ENCODE results near the gene BEST1. TPM values are rescaled to one million over a fixed set of nuclear protein-coding genes. Genes with fewer than 3 reads are reported as not detected.
"Not testable (repeated sequence)": the region's sequence is repeated elsewhere in the genome, so short reads cannot be mapped to it uniquely, and the experiment has no call there.

The BEST1 gene
- total and polyA plus RNA-seq, 2 experiments from 2014 or later: 3.9 to 5.1 TPM

DNA sequence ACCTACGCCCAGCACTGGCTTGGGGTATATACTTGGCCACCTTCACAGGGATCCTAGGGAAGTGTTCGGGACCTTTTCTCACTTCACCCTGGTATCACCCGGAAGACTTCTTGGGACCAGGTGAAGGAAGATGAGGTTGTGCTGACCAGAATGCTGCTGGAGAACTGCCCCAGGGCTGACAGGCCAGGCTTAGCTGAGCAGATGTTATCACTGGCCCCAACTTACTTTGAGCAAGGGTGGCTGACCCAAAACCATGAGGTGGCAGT, 12.8 kb downstream of the BEST1 start:
- peaks cover 29% of the 10 kb centered on the region for H3K36me3 ChIP-seq (ENCODE audit: low read depth)
- in situ Hi-C loops (cut with MboI): no loop called here
- 92 to 97% methylated on average over 3 of the region's 3 CpGs for WGBS, 2 experiments (ENCODE audit: low coverage in 1 of 2, low lambda C conversion rate in 2 of 2, missing lambda C conversion rate in 2 of 2)
- TF ChIP-seq EZH2 (IDR thresholded peaks at IDR 0.05; ENCODE audit: insufficient read depth, poor library complexity, severe bottlenecking) (no peak), EZH2phosphoT487 (IDR thresholded peaks at IDR 0.05; ENCODE audit: insufficient read depth, low read depth) (no peak)
- no peaks in the 10 kb centered on the region for H3K9me3 ChIP-seq (ENCODE audit: low read depth)
- no peak overlapping the region for H2AFZ ChIP-seq
- peaks cover 33% of the 10 kb centered on the region for H3K79me2 ChIP-seq (ENCODE audit: insufficient read depth)
- H3K9ac ChIP-seq: no peak overlapping the region
- no peaks in the 10 kb centered on the region for H3K27me3 ChIP-seq (replicated peaks; ENCODE audit: insufficient read depth)
- no peaks in the 10 kb centered on the region for H3K9me2 ChIP-seq (ENCODE audit: insufficient read depth)
- H4K20me1 ChIP-seq (ENCODE audit: insufficient read depth): peaks cover 16% of the 10 kb centered on the region
- no peak for DNase-seq
- H3K4me2 ChIP-seq (ENCODE audit: unreplicated experiment): no peak overlapping the region
- peak overlapping the region; percentile 55 for H3K27ac ChIP-seq
- H3K4me3 ChIP-seq: no peak overlapping the region
- H3K4me1 ChIP-seq (ENCODE audit: insufficient read depth): peaks cover 28% of the 10 kb centered on the region
- peaks cover 63% of the 10 kb centered on the region for H3F3A ChIP-seq (ENCODE audit: insufficient read depth)

DNA sequence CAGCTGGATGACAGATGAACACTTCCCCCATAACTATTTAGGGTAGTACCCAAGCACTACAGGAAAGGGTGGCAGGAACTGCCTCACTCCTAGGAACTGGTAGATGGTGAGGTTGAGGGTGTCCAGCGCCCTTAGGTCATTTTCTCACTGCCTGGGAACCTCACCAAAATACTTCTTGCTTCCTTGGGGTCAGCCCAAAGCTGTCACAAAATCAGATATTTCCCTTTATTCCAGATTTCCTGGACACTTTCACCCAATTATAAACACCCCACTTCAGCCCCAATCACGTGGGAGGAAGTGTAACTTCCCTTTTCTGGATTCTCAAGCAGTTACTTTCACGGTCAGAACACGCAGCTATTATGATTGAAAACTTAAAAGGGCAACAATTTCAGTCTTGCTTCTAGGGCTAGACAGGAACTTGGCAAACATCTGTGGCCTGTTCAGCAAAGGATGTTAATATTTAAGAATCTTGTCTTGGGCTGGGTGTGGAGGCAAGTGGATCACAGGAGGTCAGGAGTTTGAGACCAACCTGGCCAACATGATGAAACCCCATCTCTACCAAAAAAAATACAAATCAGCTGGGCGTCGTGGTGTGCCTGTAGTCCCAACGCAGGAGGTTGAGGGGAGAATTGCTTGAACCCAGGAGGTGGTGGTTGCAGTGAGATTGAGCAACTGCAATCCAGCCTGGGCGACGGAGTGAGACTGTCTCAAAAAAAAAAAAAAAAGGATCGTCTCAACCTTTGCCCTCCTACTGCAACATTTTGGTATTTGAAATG, 13.3 kb downstream of the BEST1 start:
- peak; percentile 61 for DNase-seq
- Histone ChIP-seq H3F3A (ENCODE audit: insufficient read depth) (peaks cover 67% of the 10 kb centered on the region), H3K9me3 (ENCODE audit: low read depth) (no peaks in the 10 kb centered on the region), H3K9me2 (ENCODE audit: insufficient read depth) (no peaks in the 10 kb centered on the region), H3K4me3 (peak overlapping the region; percentile 98), H2AFZ (no peak overlapping the region), H3K27me3 (replicated peaks; ENCODE audit: insufficient read depth) (no peaks in the 10 kb centered on the region), H3K4me2 (ENCODE audit: unreplicated experiment) (peak overlapping the region; percentile 96), H4K20me1 (ENCODE audit: insufficient read depth) (peaks cover 16% of the 10 kb centered on the region), H3K27ac (peak overlapping the region; percentile 55), H3K79me2 (ENCODE audit: insufficient read depth) (peaks cover 39% of the 10 kb centered on the region), H3K9ac (peak overlapping the region; percentile 97; the same call in 1 of the 2 replicates), H3K4me1 (ENCODE audit: insufficient read depth) (peaks cover 28% of the 10 kb centered on the region), H3K36me3 (ENCODE audit: low read depth) (peaks cover 29% of the 10 kb centered on the region)
- TF ChIP-seq EZH2 (IDR thresholded peaks at IDR 0.05; ENCODE audit: insufficient read depth, poor library complexity, severe bottlenecking) (no peak), EZH2phosphoT487 (IDR thresholded peaks at IDR 0.05; ENCODE audit: insufficient read depth, low read depth) (no peak)
- WGBS, 2 experiments (ENCODE audit: low coverage in 1 of 2, low lambda C conversion rate in 2 of 2, missing lambda C conversion rate in 2 of 2): 34 to 37% methylated on average over 10 of the region's 10 CpGs
- in situ Hi-C loops (cut with MboI): no loop called here

DNA sequence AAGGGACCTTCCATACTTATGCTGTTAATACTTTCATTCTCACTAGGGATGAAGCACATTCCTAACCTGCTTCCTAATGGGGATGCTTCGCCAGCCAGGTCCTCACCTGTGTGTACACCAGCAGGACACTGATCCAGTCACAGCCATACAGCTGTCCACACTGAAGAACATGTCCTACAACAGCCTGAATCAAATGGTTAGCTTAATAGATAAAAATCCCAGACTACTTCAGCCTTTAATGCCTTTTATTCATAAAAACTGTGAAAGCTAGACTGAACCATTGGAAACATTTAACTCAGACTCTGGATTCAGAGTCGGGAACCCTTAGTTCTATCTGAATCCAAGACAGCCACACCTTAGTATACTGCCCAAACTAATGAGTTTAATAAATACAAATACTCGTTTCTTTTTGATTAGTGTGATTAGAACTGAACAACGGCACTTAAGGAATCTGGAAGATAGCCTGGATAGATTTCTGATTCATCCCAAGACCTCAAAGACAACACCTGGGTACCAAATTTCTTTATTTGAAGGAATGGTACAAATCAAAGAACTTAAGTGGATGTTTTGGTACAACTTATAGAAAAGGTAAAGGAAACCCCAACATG, 14.0 kb downstream of the BEST1 start:
- in situ Hi-C loops (cut with MboI): no loop called here
- peaks cover 16% of the 10 kb centered on the region for H4K20me1 ChIP-seq (ENCODE audit: insufficient read depth)
- H3F3A ChIP-seq (ENCODE audit: insufficient read depth): peaks cover 74% of the 10 kb centered on the region
- peaks cover 43% of the 10 kb centered on the region for H3K79me2 ChIP-seq (ENCODE audit: insufficient read depth)
- H3K4me1 ChIP-seq (ENCODE audit: insufficient read depth): peaks cover 34% of the 10 kb centered on the region
- 25 to 45% methylated on average over 4 of the region's 4 CpGs for WGBS, 2 experiments (ENCODE audit: low coverage in 1 of 2, low lambda C conversion rate in 2 of 2, missing lambda C conversion rate in 2 of 2)
- no peak for DNase-seq
- H3K4me3 ChIP-seq: peak overlapping the region; percentile 98
- no peaks in the 10 kb centered on the region for H3K9me3 ChIP-seq (ENCODE audit: low read depth)
- H2AFZ ChIP-seq: no peak overlapping the region
- TF ChIP-seq EZH2 (IDR thresholded peaks at IDR 0.05; ENCODE audit: insufficient read depth, poor library complexity, severe bottlenecking): no peak
- no peak for TF ChIP-seq EZH2phosphoT487 (IDR thresholded peaks at IDR 0.05; ENCODE audit: insufficient read depth, low read depth)
- H3K27me3 ChIP-seq (replicated peaks; ENCODE audit: insufficient read depth): no peaks in the 10 kb centered on the region
- H3K36me3 ChIP-seq (ENCODE audit: low read depth): peaks cover 29% of the 10 kb centered on the region
- peak overlapping the region; percentile 97 for H3K9ac ChIP-seq
- no peaks in the 10 kb centered on the region for H3K9me2 ChIP-seq (ENCODE audit: insufficient read depth)
- H3K27ac ChIP-seq: peak overlapping the region; percentile 55
- H3K4me2 ChIP-seq (ENCODE audit: unreplicated experiment): peak overlapping the region; percentile 96

DNA sequence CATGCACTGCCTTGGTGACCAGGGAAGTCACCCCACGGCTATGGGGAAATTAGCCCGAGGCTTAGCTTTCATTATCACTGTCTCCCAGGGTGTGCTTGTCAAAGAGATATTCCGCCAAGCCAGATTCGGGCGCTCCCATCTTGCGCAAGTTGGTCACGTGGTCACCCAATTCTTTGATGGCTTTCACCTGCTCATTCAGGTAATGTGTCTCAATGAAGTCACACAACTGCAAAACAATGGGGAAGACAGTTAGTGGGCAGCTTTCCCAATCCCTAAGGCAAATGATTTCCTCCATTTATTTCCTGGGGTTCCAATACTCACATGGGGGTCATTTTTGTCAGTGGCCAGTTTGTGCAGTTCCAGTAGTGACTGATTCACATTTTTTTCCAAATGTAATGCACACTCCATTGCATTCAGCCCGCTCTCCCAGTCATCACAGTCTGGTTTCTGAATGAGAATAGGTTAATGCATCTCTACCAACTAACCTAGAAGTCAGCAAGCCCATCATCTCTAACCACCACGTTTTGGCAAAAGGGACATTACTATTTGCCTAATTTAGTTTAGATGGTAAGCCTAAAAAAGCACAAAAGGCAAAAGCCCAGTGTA, 14.6 kb downstream of the BEST1 start:
- H3K9me3 ChIP-seq (ENCODE audit: low read depth); H2AFZ ChIP-seq; DNase-seq; in situ Hi-C loops (cut with MboI); H3K9me2 ChIP-seq (ENCODE audit: insufficient read depth); H3K27me3 ChIP-seq (replicated peaks; ENCODE audit: insufficient read depth): not testable (repeated sequence)
- H3K4me1 ChIP-seq (ENCODE audit: insufficient read depth): peaks cover 40% of the 10 kb centered on the region
- peaks cover 29% of the 10 kb centered on the region for H3K36me3 ChIP-seq (ENCODE audit: low read depth)
- peak overlapping the region; percentile 98 for H3K4me3 ChIP-seq
- H3K27ac ChIP-seq: peak overlapping the region; percentile 99
- H3K4me2 ChIP-seq (ENCODE audit: unreplicated experiment): peak overlapping the region; percentile 96
- H3F3A ChIP-seq (ENCODE audit: insufficient read depth): peaks cover 80% of the 10 kb centered on the region
- peaks cover 16% of the 10 kb centered on the region for H4K20me1 ChIP-seq (ENCODE audit: insufficient read depth)
- H3K9ac ChIP-seq: peak overlapping the region; percentile 97
- whole genome bisulfite sequencing, 2 experiments (ENCODE audit: low coverage in 1 of 2, low lambda C conversion rate in 2 of 2, missing lambda C conversion rate in 2 of 2): 65 to 66% methylated on average over 9 of the region's 9 CpGs
- peaks cover 43% of the 10 kb centered on the region for H3K79me2 ChIP-seq (ENCODE audit: insufficient read depth)

All from GM23248 (cell line).